GM12878 (cell line): ENCODE measurements around the gene UBXN11. TPM values are rescaled to one million over a fixed set of nuclear protein-coding genes. Genes with fewer than 3 reads are reported as not detected.
A peak's percentile ranks its signal among the peaks of the same experiment; 100 is the strongest.

ENCODE experiments used
- ATAC-seq: fragments of 200-7000 bp; cut with Tn5 transposase; 3 replicates; pipeline ENCODE4 v1.9.1; 2020; ENCODE audit warnings: mild to moderate bottlenecking, moderate library complexity
- BruUV-seq: library from RNA; stranded (reverse); fragments of 400-500 nt; replicated peaks from 2 replicates; lab custom pipeline; 2021; lab: Mats Ljungman, UMichigan
- CTCF ChIA-PET: fragments of 300-600 bp; sonication (Branson Sonifier 250); formaldehyde crosslinking; extraction: SDS; loops from one replicate; lab custom pipeline; 2021; ENCODE audit warnings: inconsistent platforms; lab: Yijun Ruan, JAX
- POLR2A ChIA-PET: fragments of 350-600 bp; formaldehyde crosslinking; extraction: SDS; loops from one replicate; lab custom pipeline; 2021; ENCODE audit warnings: inconsistent platforms; lab: Charles Lee
- RAD21 ChIA-PET: fragments of 300-600 bp; sonication (Branson Sonifier 250); formaldehyde crosslinking; loops from one replicate; lab custom pipeline; 2023; ENCODE audit warnings: antibody characterized with exemption; ENCODE audit not compliant: unreplicated experiment; lab: Charles Lee
- SMC1A ChIA-PET: fragments of 300-600 bp; sonication (Branson Sonifier 250); formaldehyde crosslinking; loops from one replicate; lab custom pipeline; 2023; ENCODE audit not compliant: unreplicated experiment, uncharacterized antibody; lab: Charles Lee
- DNase-seq: peaks from one replicate; pipeline ENCODE4 v3.0.0-alpha.2; 2011; ENCODE audit warnings: low read depth, low spot score
- FAIRE-seq: peaks from 3 replicates; lab custom pipeline; 2011; peaks lifted over from hg19 to GRCh38; lab: Jason Lieb, UNC
- H2AFZ ChIP-seq: 2 replicates; pipeline ENCODE4 v1.6.0; 2011; ENCODE audit warnings: low read depth, low read length, control low read depth; ENCODE audit not compliant: control insufficient read depth
- H3K27ac ChIP-seq: 2 replicates; pipeline ENCODE4 v1.5.1; 2011; ENCODE audit warnings: control low read depth; ENCODE audit not compliant: control insufficient read depth, insufficient read depth
- H3K27me3 ChIP-seq, 2 experiments: replicated peaks in 1 of 2; 2 replicates each; pipeline versions ENCODE4 v1.6.0 to v1.6.1; 2011; ENCODE audit warnings: low read length in 1 of 2; ENCODE audit not compliant: control insufficient read depth in 2 of 2, insufficient read depth in 2 of 2
- H3K36me3 ChIP-seq, 2 experiments: 2 replicates each; pipeline ENCODE4 v1.5.1; 2011; ENCODE audit warnings: low read length in 1 of 2; ENCODE audit not compliant: control insufficient read depth in 2 of 2, insufficient read depth in 2 of 2
- H3K4me1 ChIP-seq: 2 replicates; pipeline ENCODE4 v1.6.1; 2011; ENCODE audit warnings: mild to moderate bottlenecking, low read length, moderate library complexity, mixed read lengths; ENCODE audit not compliant: control insufficient read depth, insufficient read depth
- H3K4me2 ChIP-seq: 2 replicates; pipeline ENCODE4 v1.6.0; 2011; ENCODE audit warnings: control low read depth; ENCODE audit not compliant: control insufficient read depth, insufficient read depth
- H3K4me3 ChIP-seq: fragments of 200-600 bp; sonication (generic); 2 replicates; pipeline ENCODE4 v1.5.1; 2016
- H3K79me2 ChIP-seq: 2 replicates; pipeline ENCODE4 v1.6.0; 2011; ENCODE audit warnings: low read length; ENCODE audit not compliant: control insufficient read depth, insufficient read depth
- H3K9ac ChIP-seq: 2 replicates; pipeline ENCODE4 v1.8.0; 2011; ENCODE audit warnings: low read length, control low read depth, mixed read lengths; ENCODE audit not compliant: control insufficient read depth, insufficient read depth
- H3K9me3 ChIP-seq: replicated peaks from 3 replicates; pipeline ENCODE4 v1.5.1; 2011; ENCODE audit warnings: mild to moderate bottlenecking, low read length; ENCODE audit not compliant: control insufficient read depth, insufficient read depth
- H4K20me1 ChIP-seq: 2 replicates; pipeline ENCODE4 v1.6.0; 2011; ENCODE audit not compliant: control insufficient read depth, insufficient read depth
- EGR1 ChIP-seq, 2 experiments: IDR thresholded peaks; 1 replicate in 1 of 2; 2 replicates in 1 of 2; pipeline ENCODE4 v1.6.1; 2011 to 2012; ENCODE audit warnings: low read depth in 2 of 2, low read length in 2 of 2, borderline replicate concordance in 1 of 2, mild to moderate bottlenecking in 1 of 2, moderate library complexity in 1 of 2
- HDGF ChIP-seq: fragments of 450-650 bp; IDR thresholded peaks from 2 replicates; pipeline ENCODE4 v1.6.1; 2016; ENCODE audit warnings: antibody characterized with exemption
- MAX ChIP-seq: IDR thresholded peaks from 2 replicates; pipeline ENCODE4 v1.6.1; 2012; ENCODE audit warnings: low read depth, low read length, improper control_type of control experiment
- MTA2 ChIP-seq: fragments of 450-650 bp; IDR thresholded peaks from 2 replicates; pipeline ENCODE4 v1.6.1; 2016; ENCODE audit warnings: low read depth, mild to moderate bottlenecking, moderate library complexity
- NFXL1 ChIP-seq: fragments of 450-650 bp; IDR thresholded peaks from 2 replicates; pipeline ENCODE4 v1.6.1; 2017; ENCODE audit warnings: antibody characterized with exemption, mild to moderate bottlenecking, borderline replicate concordance
- TBL1XR1 ChIP-seq: IDR thresholded peaks from 2 replicates; pipeline ENCODE4 v1.6.1; 2012; ENCODE audit warnings: low read depth, low read length, improper control_type of control experiment
- ZBED1 ChIP-seq: IDR thresholded peaks from 2 replicates; pipeline ENCODE4 v1.6.1; 2016; ENCODE audit warnings: borderline replicate concordance
- WGBS: methylation state at CpG from one replicate; pipeline ENCODE4 v1.1.6; 2016; ENCODE audit warnings: low lambda C conversion rate; ENCODE audit not compliant: insufficient replicate concordance, insufficient coverage; ENCODE audit errors: missing lambda C conversion rate; 5-methylcytosine and 5-hydroxymethylcytosine counted together
- in situ Hi-C: fragments of 300-500 bp; cut with MboI; formaldehyde crosslinking; loops from 9 replicates; pipeline ENCODE4 v1.14.3; 2018; ENCODE audit warnings: mixed read lengths
- intact Hi-C: fragments of 100-400 bp; cut with micrococcal nuclease; formaldehyde crosslinking; loops from one replicate; pipeline ENCODE4 v1.14.2; 2022; ENCODE audit not compliant: unreplicated experiment
- polyA plus RNA-seq, 11 experiments: library from polyadenylated mRNA; depleted of rRNA in 4 of 11; unstranded in 6 of 11; stranded (reverse) in 5 of 11; fragments of >200 nt; fragmentation: Nextera tagmentation in 4 of 11; fragmentation: Illumina TruSeq in 1 of 11; extraction: Ambion mirVana in 4 of 11; extraction: Trizol in 1 of 11; gene quantifications; 1 replicate in 1 of 11; 2 replicates in 10 of 11; pipeline versions ENCODE4 v1.2.1 to v1.2.3, GENCODE V29; 2011 to 2016; ENCODE audit warnings: inconsistent platforms in 2 of 11, missing spikeins in 2 of 11, low read depth in 1 of 11
- total RNA-seq, 4 experiments: library from RNA; depleted of rRNA in 3 of 4; stranded (reverse); fragments of >200 nt in 3 of 4; fragmentation: Illumina TruSeq in 1 of 4; extraction: Trizol in 1 of 4; gene quantifications; 2 replicates each; pipeline versions ENCODE4 v1.2.1 to v1.2.3, GENCODE V29; 2013 to 2021
- TF ChIP-seq, protein P1 (sequence below): fragments of 450-650 bp; formaldehyde crosslinking; IDR thresholded peaks from 2 replicates; pipeline ENCODE4 v1.5.0; 2022; ENCODE audit warnings: mild to moderate bottlenecking, missing genetic modification characterization

UBXN11 gene
- total and polyA plus RNA-seq, 10 of the 15 experiments (the other 5 are each of a cell fraction or from before 2014, with no cell fraction given), result 0.32 to 34.4 (median 9.6) TPM

- Histone ChIP-seq H3K9ac (no peak overlapping the region), H4K20me1 (no peaks in the 10 kb centered on the region), H3K79me2 (peaks cover 23% of the 10 kb centered on the region), H3K9me3 (no peaks in the 10 kb centered on the region), H3K4me2 (no peak overlapping the region), H3K27me3 (no peaks in the 10 kb centered on the region), H3K27ac (peak overlapping the region; percentile 52; the same call in 1 of the 2 replicates), H2AFZ (no peak overlapping the region), H3K4me1 (peaks cover 42% of the 10 kb centered on the region), H3K4me3 (no peak overlapping the region), H3K36me3 (peaks cover 14 to 19% of the 10 kb centered on the region in 2 experiments)
- intact Hi-C loops, result no loop called here
- CTCF ChIA-PET, result interaction anchor here (0.6 to 18.0 kb wide), 18 partner anchors 11 to 140 kb away, joined by 3 to 879 read pairs (median 5); partner anchors contain the start of genes CD52, CEP85 and ZNF593
- no peak for ATAC-seq
- no peak for FAIRE-seq
- WGBS, result 92% methylated on average over 2 of the region's 2 CpGs
- DNase-seq, result no peak
- BruUV-seq, result no TSS peak
- POLR2A ChIA-PET, result interaction anchor here (1.3 to 1.7 kb wide), 2 partner anchors 12 to 43 kb away, joined by 5 to 6 read pairs; no protein-coding TSS in a partner anchor
- TF ChIP-seq TBL1XR1 (no peak), EGR1 (IDR thresholded peaks at IDR 0.05; ENCODE audit: borderline replicate concordance in 1 of 2, low read depth in 2 of 2, low read length in 2 of 2) (no peak), MTA2 (no peak), MAX (no peak), HDGF (no peak), ZBED1 (no peak), NFXL1 (no peak)
- TF ChIP-seq, protein P1, sequence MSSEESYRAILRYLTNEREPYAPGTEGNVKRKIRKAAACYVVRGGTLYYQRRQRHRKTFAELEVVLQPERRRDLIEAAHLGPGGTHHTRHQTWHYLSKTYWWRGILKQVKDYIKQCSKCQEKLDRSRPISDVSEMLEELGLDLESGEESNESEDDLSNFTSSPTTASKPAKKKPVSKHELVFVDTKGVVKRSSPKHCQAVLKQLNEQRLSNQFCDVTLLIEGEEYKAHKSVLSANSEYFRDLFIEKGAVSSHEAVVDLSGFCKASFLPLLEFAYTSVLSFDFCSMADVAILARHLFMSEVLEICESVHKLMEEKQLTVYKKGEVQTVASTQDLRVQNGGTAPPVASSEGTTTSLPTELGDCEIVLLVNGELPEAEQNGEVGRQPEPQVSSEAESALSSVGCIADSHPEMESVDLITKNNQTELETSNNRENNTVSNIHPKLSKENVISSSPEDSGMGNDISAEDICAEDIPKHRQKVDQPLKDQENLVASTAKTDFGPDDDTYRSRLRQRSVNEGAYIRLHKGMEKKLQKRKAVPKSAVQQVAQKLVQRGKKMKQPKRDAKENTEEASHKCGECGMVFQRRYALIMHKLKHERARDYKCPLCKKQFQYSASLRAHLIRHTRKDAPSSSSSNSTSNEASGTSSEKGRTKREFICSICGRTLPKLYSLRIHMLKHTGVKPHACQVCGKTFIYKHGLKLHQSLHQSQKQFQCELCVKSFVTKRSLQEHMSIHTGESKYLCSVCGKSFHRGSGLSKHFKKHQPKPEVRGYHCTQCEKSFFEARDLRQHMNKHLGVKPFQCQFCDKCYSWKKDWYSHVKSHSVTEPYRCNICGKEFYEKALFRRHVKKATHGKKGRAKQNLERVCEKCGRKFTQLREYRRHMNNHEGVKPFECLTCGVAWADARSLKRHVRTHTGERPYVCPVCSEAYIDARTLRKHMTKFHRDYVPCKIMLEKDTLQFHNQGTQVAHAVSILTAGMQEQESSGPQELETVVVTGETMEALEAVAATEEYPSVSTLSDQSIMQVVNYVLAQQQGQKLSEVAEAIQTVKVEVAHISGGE (CRISPR knock-in tag), result no peak
- SMC1A ChIA-PET, result interaction anchor here (0.6 to 9.1 kb wide), 9 partner anchors 9 to 140 kb away, joined by 3 to 119 read pairs (median 3); partner anchors contain the start of genes CD52 and CEP85
- RAD21 ChIA-PET, result interaction anchor here (1.0 to 8.9 kb wide), 6 partner anchors 9 to 141 kb away, joined by 4 to 113 read pairs (median 8); partner anchors contain the start of gene CD52
- in situ Hi-C loops, result no loop called here
These were observed 30.0 kb downstream of the UBXN11 start for GRCh38 chr1:26276432-26276838.
